ENCODE results near the gene NSD2.

GRCh38 chr4:1824746-1825145, 46.4 kb upstream of the NSD2 start:
- no peak for TF ChIP-seq CTCF (IDR thresholded peaks at IDR 0.05)
- TF ChIP-seq POLR2A (IDR thresholded peaks at IDR 0.05), result no peak
